ENCODE results near the gene PPP1R14C. TPM values are rescaled to one million over a fixed set of nuclear protein-coding genes. Genes with fewer than 3 reads are reported as not detected.

The PPP1R14C gene
- total and polyA plus RNA-seq, 2 donors (not counting 1 experiment from before 2014, with no cell fraction given) = 0.17 TPM; not detected in 1

DNA sequence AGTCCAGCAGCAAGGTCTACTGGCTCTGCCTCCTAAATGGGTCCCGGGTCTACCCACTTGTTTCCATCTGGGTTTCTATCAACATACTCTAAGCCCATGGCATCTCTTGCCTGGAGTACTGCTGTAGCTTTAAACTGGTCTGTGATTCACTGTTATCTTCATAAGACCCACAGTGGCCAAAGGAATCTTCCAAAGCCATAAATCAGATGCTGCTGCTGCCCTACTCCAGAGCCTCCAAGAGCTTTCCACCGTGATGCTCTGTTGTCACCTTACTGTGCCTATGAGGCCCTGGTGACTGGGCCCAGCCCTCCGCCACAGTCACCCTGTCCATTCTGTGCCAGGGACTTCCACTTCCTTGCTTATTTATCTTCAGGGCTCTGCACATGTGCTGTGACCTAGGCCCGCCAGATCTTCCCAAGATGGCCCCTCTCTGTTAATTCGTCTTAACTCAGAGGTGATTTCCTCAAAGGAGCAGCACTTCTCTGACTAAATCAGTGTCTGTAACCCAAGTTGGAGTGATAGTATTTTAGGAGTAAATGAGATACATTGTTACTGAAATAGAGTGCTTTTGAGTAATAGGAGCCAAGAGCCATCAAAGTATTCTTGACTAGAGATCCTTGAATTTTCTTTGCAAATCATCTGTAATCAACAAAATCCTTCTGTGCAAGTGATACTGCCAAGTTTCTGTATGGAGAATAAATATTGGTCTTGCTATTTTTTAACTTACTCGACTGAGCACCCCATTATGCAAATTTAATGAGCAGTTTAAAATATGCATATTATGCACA is 102.5 kb downstream of the PPP1R14C start:
- H3K27me3 ChIP-seq (ENCODE audit: control insufficient read depth, insufficient read depth, low read length) = no peaks in the 10 kb centered on the region
- H3K79me2 ChIP-seq (ENCODE audit: control insufficient read depth, insufficient read depth, low read length) = no peaks in the 10 kb centered on the region
- no peak overlapping the region for H3K9ac ChIP-seq (ENCODE audit: insufficient read depth, low read length)
- H2AFZ ChIP-seq (ENCODE audit: low read length) = no peak overlapping the region
- TF ChIP-seq EZH2 (IDR thresholded peaks at IDR 0.05; ENCODE audit: low read length, missing control alignments) = no peak
- TF ChIP-seq, protein P1, sequence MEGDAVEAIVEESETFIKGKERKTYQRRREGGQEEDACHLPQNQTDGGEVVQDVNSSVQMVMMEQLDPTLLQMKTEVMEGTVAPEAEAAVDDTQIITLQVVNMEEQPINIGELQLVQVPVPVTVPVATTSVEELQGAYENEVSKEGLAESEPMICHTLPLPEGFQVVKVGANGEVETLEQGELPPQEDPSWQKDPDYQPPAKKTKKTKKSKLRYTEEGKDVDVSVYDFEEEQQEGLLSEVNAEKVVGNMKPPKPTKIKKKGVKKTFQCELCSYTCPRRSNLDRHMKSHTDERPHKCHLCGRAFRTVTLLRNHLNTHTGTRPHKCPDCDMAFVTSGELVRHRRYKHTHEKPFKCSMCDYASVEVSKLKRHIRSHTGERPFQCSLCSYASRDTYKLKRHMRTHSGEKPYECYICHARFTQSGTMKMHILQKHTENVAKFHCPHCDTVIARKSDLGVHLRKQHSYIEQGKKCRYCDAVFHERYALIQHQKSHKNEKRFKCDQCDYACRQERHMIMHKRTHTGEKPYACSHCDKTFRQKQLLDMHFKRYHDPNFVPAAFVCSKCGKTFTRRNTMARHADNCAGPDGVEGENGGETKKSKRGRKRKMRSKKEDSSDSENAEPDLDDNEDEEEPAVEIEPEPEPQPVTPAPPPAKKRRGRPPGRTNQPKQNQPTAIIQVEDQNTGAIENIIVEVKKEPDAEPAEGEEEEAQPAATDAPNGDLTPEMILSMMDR (conservative IDR thresholded peaks at IDR 0.05 in 1 of 2, IDR thresholded peaks at IDR 0.05 in 1 of 2; ENCODE audit: low read depth in 1 of 2, low read length in 2 of 2) = no peak
- H3K9me3 ChIP-seq (ENCODE audit: control insufficient read depth, insufficient read depth, low read depth, low read length) = no peaks in the 10 kb centered on the region
- no peaks in the 10 kb centered on the region for H4K20me1 ChIP-seq (ENCODE audit: control insufficient read depth, extremely low read depth, insufficient read depth, low read length)
- no peak overlapping the region for H3K4me3 ChIP-seq (replicated peaks in 1 of 4; ENCODE audit: control extremely low read depth in 1 of 4, insufficient read depth in 1 of 4, low read depth in 3 of 4, low read length in 4 of 4)
- no peak for DNase-seq (ENCODE audit: low read depth in 2 of 2)
- H3K36me3 ChIP-seq (ENCODE audit: control insufficient read depth, insufficient read depth, low read length) = no peaks in the 10 kb centered on the region
- H3K27ac ChIP-seq (ENCODE audit: insufficient read depth, low read length) = no peak overlapping the region
- no peak overlapping the region for H3K4me2 ChIP-seq (ENCODE audit: extremely low read depth, insufficient read depth, low read length)
- H3K4me1 ChIP-seq (ENCODE audit: control insufficient read depth, extremely low read depth, insufficient read depth, low read length) = no peaks in the 10 kb centered on the region

DNA sequence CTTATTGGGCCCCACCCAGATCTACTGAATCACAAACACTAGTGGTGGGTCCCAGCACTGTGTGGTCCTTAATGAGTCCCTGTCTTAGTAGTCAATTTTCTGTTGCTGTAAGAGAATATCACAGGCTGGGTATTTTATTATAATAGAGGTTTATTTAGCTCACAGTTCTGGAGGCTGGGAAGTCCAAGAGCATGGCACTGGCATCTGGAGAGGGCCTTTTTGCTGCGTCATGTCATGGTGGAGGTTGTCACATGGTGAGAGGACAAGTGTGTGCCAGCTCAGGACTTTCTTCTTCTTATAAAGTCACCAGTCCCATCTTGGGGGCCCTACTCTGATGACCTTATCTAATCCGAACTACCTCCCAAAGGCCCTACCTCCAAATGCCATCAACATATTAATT is 105.0 kb downstream of the PPP1R14C start:
- H4K20me1 ChIP-seq (ENCODE audit: control insufficient read depth, extremely low read depth, insufficient read depth, low read length) = no peaks in the 10 kb centered on the region
- H3K4me2 ChIP-seq (ENCODE audit: extremely low read depth, insufficient read depth, low read length) = no peak overlapping the region
- no peaks in the 10 kb centered on the region for H3K36me3 ChIP-seq (ENCODE audit: control insufficient read depth, insufficient read depth, low read length)
- H3K79me2 ChIP-seq (ENCODE audit: control insufficient read depth, insufficient read depth, low read length) = no peaks in the 10 kb centered on the region
- no peaks in the 10 kb centered on the region for H3K9me3 ChIP-seq (ENCODE audit: control insufficient read depth, insufficient read depth, low read depth, low read length)
- TF ChIP-seq, protein P1 (conservative IDR thresholded peaks at IDR 0.05 in 1 of 2, IDR thresholded peaks at IDR 0.05 in 1 of 2; ENCODE audit: low read depth in 1 of 2, low read length in 2 of 2) = no peak
- TF ChIP-seq EZH2 (IDR thresholded peaks at IDR 0.05; ENCODE audit: low read length, missing control alignments) = no peak
- H3K4me1 ChIP-seq (ENCODE audit: control insufficient read depth, extremely low read depth, insufficient read depth, low read length) = no peaks in the 10 kb centered on the region
- H3K27ac ChIP-seq (ENCODE audit: insufficient read depth, low read length) = no peak overlapping the region
- H3K27me3 ChIP-seq (ENCODE audit: control insufficient read depth, insufficient read depth, low read length) = no peaks in the 10 kb centered on the region
- no peak for DNase-seq (ENCODE audit: low read depth in 2 of 2)
- no peak overlapping the region for H3K4me3 ChIP-seq (replicated peaks in 1 of 4; ENCODE audit: control extremely low read depth in 1 of 4, insufficient read depth in 1 of 4, low read depth in 3 of 4, low read length in 4 of 4)
- no peak overlapping the region for H3K9ac ChIP-seq (ENCODE audit: insufficient read depth, low read length)
- H2AFZ ChIP-seq (ENCODE audit: low read length) = no peak overlapping the region

DNA sequence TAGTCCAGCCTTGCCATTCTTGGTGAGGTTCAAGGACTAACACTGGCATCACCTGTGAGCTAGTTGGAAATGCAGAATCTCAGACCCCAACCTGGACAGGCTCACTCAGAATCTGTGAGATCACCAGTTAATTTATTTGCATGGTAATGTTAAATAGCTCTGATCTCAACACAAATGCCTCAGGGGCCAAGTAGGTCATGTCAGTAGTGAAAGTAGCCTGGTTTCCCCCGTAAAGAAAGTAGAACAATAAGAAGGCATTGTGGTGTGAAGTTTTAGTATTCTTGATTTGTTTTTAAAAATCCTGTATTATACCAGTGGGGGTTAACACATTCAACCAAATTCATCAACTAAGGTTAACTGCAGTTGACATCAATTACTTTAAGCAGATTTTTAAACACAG is 105.5 kb downstream of the PPP1R14C start:
- TF ChIP-seq, protein P1 (conservative IDR thresholded peaks at IDR 0.05 in 1 of 2, IDR thresholded peaks at IDR 0.05 in 1 of 2; ENCODE audit: low read depth in 1 of 2, low read length in 2 of 2) = no peak
- TF ChIP-seq EZH2 (IDR thresholded peaks at IDR 0.05; ENCODE audit: low read length, missing control alignments) = no peak
- Histone ChIP-seq H3K4me1 (ENCODE audit: control insufficient read depth, extremely low read depth, insufficient read depth, low read length) (no peaks in the 10 kb centered on the region), H3K36me3 (ENCODE audit: control insufficient read depth, insufficient read depth, low read length) (no peaks in the 10 kb centered on the region), H4K20me1 (ENCODE audit: control insufficient read depth, extremely low read depth, insufficient read depth, low read length) (no peaks in the 10 kb centered on the region), H3K27ac (ENCODE audit: insufficient read depth, low read length) (no peak overlapping the region), H3K4me2 (ENCODE audit: extremely low read depth, insufficient read depth, low read length) (no peak overlapping the region), H3K27me3 (ENCODE audit: control insufficient read depth, insufficient read depth, low read length) (no peaks in the 10 kb centered on the region), H3K9me3 (ENCODE audit: control insufficient read depth, insufficient read depth, low read depth, low read length) (no peaks in the 10 kb centered on the region), H2AFZ (ENCODE audit: low read length) (no peak overlapping the region), H3K4me3 (replicated peaks in 1 of 4; ENCODE audit: control extremely low read depth in 1 of 4, insufficient read depth in 1 of 4, low read depth in 3 of 4, low read length in 4 of 4) (no peak overlapping the region), H3K9ac (ENCODE audit: insufficient read depth, low read length) (no peak overlapping the region), H3K79me2 (ENCODE audit: control insufficient read depth, insufficient read depth, low read length) (no peaks in the 10 kb centered on the region)
- DNase-seq (ENCODE audit: low read depth in 2 of 2) = no peak

Measured in fibroblast of lung (primary cell).